Non-pigmented ciliary epithelial cell (primary cell): ENCODE measurements around the gene LYZL6.
A peak's percentile ranks its signal among the peaks of the same experiment; 100 is the strongest.

Source experiments
- DNase-seq: peaks from one replicate; pipeline ENCODE4 v3.0.0-alpha.2; 2010; ENCODE audit warnings: low read depth

Gene LYZL6

GRCh38 chr17:35943537-35943936, at the start of gene LYZL6:
TSS of gene LYZL6 (minus strand) at chr17:35943713. CDS start at chr17:35939356, 4,357 bp downstream.
- DNase-seq = no peak

- no peak for DNase-seq
Measured at GRCh38 chr17:35991075-35991474, 47.6 kb upstream of the LYZL6 start.

GRCh38 chr17:35988164-35988563, 44.7 kb upstream of the LYZL6 start:
- DNase-seq = no peak

- no peak for DNase-seq
Measured at GRCh38 chr17:35986643-35987042, 43.1 kb upstream of the LYZL6 start, which contains the start of gene CCL14. TSS of gene CCL14 (minus strand) at chr17:35986729. CDS start at chr17:35986649, 80 bp downstream.

GRCh38 chr17:35984140-35984539, 40.6 kb upstream of the LYZL6 start:
- DNase-seq = no peak

GRCh38 chr17:35982409-35983191, 39.1 kb upstream of the LYZL6 start:
- no peak for DNase-seq

GRCh38 chr17:35981908-35982330, 38.4 kb upstream of the LYZL6 start:
- no peak for DNase-seq

GRCh38 chr17:35981246-35981645, 37.7 kb upstream of the LYZL6 start, which contains the start of gene CCL16:
TSS of gene CCL16 (minus strand) at chr17:35981497. CDS start at chr17:35981420, 77 bp downstream.
- no peak for DNase-seq

- no peak for DNase-seq
Measured at GRCh38 chr17:35978346-35978745, 34.8 kb upstream of the LYZL6 start.

GRCh38 chr17:35977509-35977908, 34.0 kb upstream of the LYZL6 start:
- no peak for DNase-seq

GRCh38 chr17:35973333-35974260, 30.1 kb upstream of the LYZL6 start:
- DNase-seq = no peak

GRCh38 chr17:35972945-35973332, 29.4 kb upstream of the LYZL6 start:
- DNase-seq = no peak

GRCh38 chr17:35972535-35972934, 29.0 kb upstream of the LYZL6 start:
- DNase-seq = no peak

GRCh38 chr17:35972066-35972465, 28.6 kb upstream of the LYZL6 start:
- no peak for DNase-seq

- DNase-seq = peak; percentile 52
Measured at GRCh38 chr17:35969558-35970380, 26.3 kb upstream of the LYZL6 start.

- DNase-seq = no peak
Measured at GRCh38 chr17:35968520-35969054, 25.1 kb upstream of the LYZL6 start.

- DNase-seq = no peak
Measured at GRCh38 chr17:35965272-35965671, 21.8 kb upstream of the LYZL6 start.

GRCh38 chr17:35963663-35964062, 20.1 kb upstream of the LYZL6 start:
- DNase-seq = no peak

- DNase-seq = no peak
Measured at GRCh38 chr17:35953720-35954119, 10.2 kb upstream of the LYZL6 start.

GRCh38 chr17:35949401-35949800, 5.9 kb upstream of the LYZL6 start:
- DNase-seq = no peak

GRCh38 chr17:35948092-35948491, 4.6 kb upstream of the LYZL6 start:
- DNase-seq = no peak

- DNase-seq = no peak
Measured at GRCh38 chr17:35947156-35947585, 3.7 kb upstream of the LYZL6 start.
